K562 (cell line): Measurements from ENCODE around the gene SPDYE3. TPM values are rescaled to one million over a fixed set of nuclear protein-coding genes. Genes with fewer than 3 reads are reported as not detected.

Experiments
- CBFB ChIP-seq: sonication (generic); formaldehyde crosslinking; IDR thresholded peaks from 2 replicates; pipeline ENCODE4 v1.4.0; 2020; ENCODE audit warnings: mild to moderate bottlenecking, missing genetic modification reagents
- CREM ChIP-seq: IDR thresholded peaks from 2 replicates; pipeline ENCODE4 v1.6.1; 2014; ENCODE audit warnings: antibody characterized with exemption, low read depth
- DLX4 ChIP-seq: fragments of 250-450 bp; sonication (Bioruptor Pico); IDR thresholded peaks from 2 replicates; pipeline ENCODE4 v1.6.1; 2021; ENCODE audit warnings: mild to moderate bottlenecking
- EGR1 ChIP-seq: fragments of 450-650 bp; conservative IDR thresholded peaks from 2 replicates; pipeline ENCODE4 v1.6.1; 2017; ENCODE audit warnings: mild to moderate bottlenecking
- ELK1 ChIP-seq: sonication (generic); formaldehyde crosslinking; IDR thresholded peaks from 2 replicates; pipeline ENCODE4 v1.8.1; 2022; ENCODE audit warnings: missing genetic modification reagents
- FOXK1 ChIP-seq: sonication (generic); formaldehyde crosslinking; IDR thresholded peaks from 2 replicates; pipeline ENCODE4 v1.8.0; 2022; ENCODE audit warnings: missing genetic modification reagents, mild to moderate bottlenecking, borderline replicate concordance
- FOXP4 ChIP-seq: sonication (generic); formaldehyde crosslinking; IDR thresholded peaks from 2 replicates; pipeline ENCODE4 v1.8.0; 2022; ENCODE audit warnings: mild to moderate bottlenecking, missing genetic modification reagents, borderline replicate concordance
- HDAC3 ChIP-seq: fragments of 450-650 bp; IDR thresholded peaks from 2 replicates; pipeline ENCODE4 v1.6.1; 2018; ENCODE audit warnings: borderline replicate concordance, mild to moderate bottlenecking, moderate library complexity; ENCODE audit not compliant: partially characterized antibody
- HDAC6 ChIP-seq: IDR thresholded peaks from 2 replicates; pipeline ENCODE4 v1.6.1; 2012; ENCODE audit warnings: low read depth, mild to moderate bottlenecking, control low read depth, inconsistent platforms, low read length, moderate library complexity
- HINFP ChIP-seq: fragments of 450-650 bp; conservative IDR thresholded peaks from 2 replicates; pipeline ENCODE4 v1.6.1; 2016; ENCODE audit warnings: missing genetic modification characterization, low read depth, mild to moderate bottlenecking, control low read depth, missing compliant biosample characterization
- MXD1 ChIP-seq: fragments of 250-450 bp; sonication (Bioruptor Pico); IDR thresholded peaks from 2 replicates; pipeline ENCODE4 v1.8.0; 2021; ENCODE audit warnings: borderline replicate concordance, mild to moderate bottlenecking, moderate library complexity; ENCODE audit not compliant: poor library complexity, severe bottlenecking
- NFXL1 ChIP-seq: fragments of 450-650 bp; formaldehyde crosslinking; IDR thresholded peaks from 2 replicates; pipeline ENCODE4 v1.4.0; 2021; ENCODE audit warnings: mild to moderate bottlenecking
- NR2F6 ChIP-seq: fragments of 450-650 bp; formaldehyde crosslinking; IDR thresholded peaks from 2 replicates; pipeline ENCODE4 v1.4.0; 2020; ENCODE audit warnings: mild to moderate bottlenecking
- RAD51 ChIP-seq: fragments of 450-650 bp; IDR thresholded peaks from 2 replicates; pipeline ENCODE4 v1.7.1; 2016; ENCODE audit warnings: low read depth, mild to moderate bottlenecking, borderline replicate concordance
- SIN3A ChIP-seq, 2 experiments: fragments of 150-350 bp in 1 of 2; IDR thresholded peaks; 2 replicates each; pipeline ENCODE4 v1.6.1; 2011 to 2016; ENCODE audit warnings: borderline replicate concordance in 2 of 2, low read depth in 2 of 2, low read length in 2 of 2, mild to moderate bottlenecking in 2 of 2, moderate library complexity in 2 of 2; ENCODE audit not compliant: control insufficient read depth in 1 of 2
- SUPT5H ChIP-seq: fragments of 450-650 bp; IDR thresholded peaks from 2 replicates; pipeline ENCODE4 v1.6.1; 2016
- ZNF212 ChIP-seq: fragments of 450-650 bp; formaldehyde crosslinking; IDR thresholded peaks from 2 replicates; pipeline ENCODE4 v1.4.0; 2020; ENCODE audit warnings: mild to moderate bottlenecking
- ZNF551 ChIP-seq: fragments of 250-450 bp; sonication (Bioruptor Pico); IDR thresholded peaks from 2 replicates; pipeline ENCODE4 v1.5.0; 2021; ENCODE audit warnings: mild to moderate bottlenecking, moderate library complexity
- ZNF583 ChIP-seq: fragments of 250-450 bp; sonication (Bioruptor Pico); IDR thresholded peaks from 2 replicates; pipeline ENCODE4 v1.4.0; 2020
- polyA plus RNA-seq, 8 experiments: library from polyadenylated mRNA; depleted of rRNA in 4 of 8; stranded (reverse) in 5 of 8; unstranded in 3 of 8; fragments of >200 nt; fragmentation: Nextera tagmentation in 2 of 8; fragmentation: Illumina TruSeq in 1 of 8; extraction: Ambion mirVana in 2 of 8; extraction: Trizol in 1 of 8; gene quantifications; 2 replicates each; pipeline versions ENCODE4 v1.2.1 to v1.2.3, GENCODE V29; 2011 to 2014; ENCODE audit warnings: inconsistent platforms in 1 of 8, missing spikeins in 1 of 8
- total RNA-seq, 7 experiments: library from RNA; depleted of rRNA in 6 of 7; stranded (reverse); fragments of >200 nt in 6 of 7; fragmentation: Illumina TruSeq in 2 of 7; extraction: Trizol in 2 of 7; gene quantifications; 2 replicates each; pipeline versions ENCODE4 v1.2.1 to v1.2.3, GENCODE V29; 2011 to 2021; ENCODE audit warnings: low replicate concordance in 1 of 7
- TF ChIP-seq, protein P1 (sequence below), 2 experiments: IDR thresholded peaks in 1 of 2; conservative IDR thresholded peaks in 1 of 2; 2 replicates each; pipeline ENCODE4 v1.6.1; 2016; ENCODE audit warnings: low read depth in 2 of 2, mild to moderate bottlenecking in 1 of 2, missing compliant biosample characterization in 1 of 2, missing genetic modification characterization in 1 of 2, moderate library complexity in 1 of 2

The SPDYE3 gene
- total and polyA plus RNA-seq, 9 of the 15 experiments (the other 6 are each of a cell fraction or from before 2014, with no cell fraction given), result 0.04 to 3.3 (median 1.2) TPM; not detected in 6

DNA sequence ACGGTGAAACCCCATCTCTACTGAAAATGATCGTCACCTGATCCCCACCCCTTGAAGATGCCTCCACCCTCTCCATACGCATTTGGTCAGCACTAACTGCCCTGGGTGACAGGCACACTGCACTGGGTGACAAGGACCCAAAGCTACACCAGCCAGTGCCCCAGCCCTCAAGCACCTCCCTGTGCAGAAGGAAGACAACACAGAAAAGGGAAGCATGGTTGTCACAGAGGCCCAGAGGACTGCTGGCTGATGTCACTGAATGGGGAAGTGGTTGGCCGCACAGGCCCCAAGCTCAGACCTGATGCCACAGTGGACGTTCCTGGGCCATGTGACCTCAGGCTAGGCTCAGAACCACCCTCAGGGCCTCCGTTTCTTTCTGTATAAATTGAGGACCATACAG lies 61.6 kb downstream of the SPDYE3 start (continued):
- TF ChIP-seq HINFP (tag), result no peak
- no peak for TF ChIP-seq EGR1
- TF ChIP-seq RAD51, result peak; percentile 48; the same call in 1 of the 2 replicates
- TF ChIP-seq HDAC6, result no peak
- TF ChIP-seq ELK1 (CRISPR knock-in tag), result no peak
- TF ChIP-seq CBFB (CRISPR knock-in tag), result no peak
- no peak for TF ChIP-seq DLX4 (CRISPR knock-in tag)
- TF ChIP-seq CREM, result peak; percentile 61
- TF ChIP-seq HDAC3, result no peak
- peak; percentile 46 for TF ChIP-seq SUPT5H
- no peak for TF ChIP-seq NFXL1 (CRISPR knock-in tag)
- TF ChIP-seq ZNF212, result no peak
- TF ChIP-seq ZNF551 (CRISPR knock-in tag), result no peak
- TF ChIP-seq ZNF583 (CRISPR knock-in tag), result no peak
- TF ChIP-seq FOXK1 (CRISPR knock-in tag), result no peak
- TF ChIP-seq, protein P1, sequence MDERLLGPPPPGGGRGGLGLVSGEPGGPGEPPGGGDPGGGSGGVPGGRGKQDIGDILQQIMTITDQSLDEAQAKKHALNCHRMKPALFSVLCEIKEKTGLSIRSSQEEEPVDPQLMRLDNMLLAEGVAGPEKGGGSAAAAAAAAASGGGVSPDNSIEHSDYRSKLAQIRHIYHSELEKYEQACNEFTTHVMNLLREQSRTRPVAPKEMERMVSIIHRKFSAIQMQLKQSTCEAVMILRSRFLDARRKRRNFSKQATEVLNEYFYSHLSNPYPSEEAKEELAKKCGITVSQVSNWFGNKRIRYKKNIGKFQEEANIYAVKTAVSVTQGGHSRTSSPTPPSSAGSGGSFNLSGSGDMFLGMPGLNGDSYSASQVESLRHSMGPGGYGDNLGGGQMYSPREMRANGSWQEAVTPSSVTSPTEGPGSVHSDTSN (CRISPR knock-in tag; IDR thresholded peaks at IDR 0.05; ENCODE audit: low read depth), result no peak
- TF ChIP-seq, protein P1 (tag; conservative IDR thresholded peaks at IDR 0.05; ENCODE audit: low read depth), result no peak
- TF ChIP-seq FOXP4 (CRISPR knock-in tag), result no peak
- TF ChIP-seq SIN3A (IDR thresholded peaks at IDR 0.05; ENCODE audit: borderline replicate concordance in 2 of 2, control insufficient read depth in 1 of 2, low read depth in 2 of 2, low read length in 2 of 2), result no peak
- no peak for TF ChIP-seq NR2F6 (CRISPR knock-in tag)
- no peak for TF ChIP-seq MXD1 (CRISPR knock-in tag)
